Nephron progenitor cell (in vitro differentiated cells): ENCODE data around the gene RADIL.

ENCODE experiments used
- DNase-seq: peaks from one replicate; pipeline ENCODE4 v3.0.0; 2021
- H3K27ac Mint-ChIP-seq: 2 replicates; pipeline ENCODE4 v1.8.0; 2021; ENCODE audit warnings: mild to moderate bottlenecking, moderate library complexity, mixed read lengths
- H3K27me3 Mint-ChIP-seq: 2 replicates; pipeline ENCODE4 v1.8.0; 2021; ENCODE audit warnings: mild to moderate bottlenecking, low read depth, mixed read lengths; ENCODE audit not compliant: poor library complexity
- H3K36me3 Mint-ChIP-seq: 2 replicates; pipeline ENCODE4 v1.8.0; 2021; ENCODE audit warnings: low read depth, mixed read lengths
- H3K4me1 Mint-ChIP-seq: 2 replicates; pipeline ENCODE4 v1.8.0; 2021; ENCODE audit warnings: mixed read lengths
- H3K4me3 Mint-ChIP-seq: 2 replicates; pipeline ENCODE4 v1.8.0; 2021; ENCODE audit warnings: mild to moderate bottlenecking, moderate library complexity, mixed read lengths
- H3K9me3 Mint-ChIP-seq: 2 replicates; pipeline ENCODE4 v1.8.0; 2021; ENCODE audit warnings: mild to moderate bottlenecking, moderate library complexity, mixed read lengths
- TF ChIP-seq, protein P1 (sequence below): fragments of 200-600 bp; sonication (generic); IDR thresholded peaks from 2 replicates; pipeline ENCODE4 v1.5.0; 2021; ENCODE audit warnings: antibody characterized with exemption

Gene RADIL

DNA sequence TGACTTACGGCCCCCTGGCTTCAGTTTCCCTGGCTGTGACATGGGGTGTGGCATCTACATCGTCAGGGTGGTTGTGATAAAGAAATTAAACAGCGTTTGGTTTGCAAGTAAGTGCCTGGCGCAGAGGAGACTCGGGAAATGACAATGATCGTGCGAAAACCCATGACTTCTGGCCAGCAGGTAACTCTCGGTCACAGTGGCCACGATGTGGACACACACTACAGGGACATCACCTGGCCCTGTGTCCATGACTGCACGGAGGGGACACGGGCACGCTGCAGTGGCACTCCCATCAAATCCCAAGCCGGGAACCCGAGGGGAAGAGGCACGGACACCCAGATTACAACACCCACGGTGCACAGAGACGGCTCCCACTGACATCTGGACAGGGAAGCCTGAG lies 50.3 kb downstream of the RADIL start:
- Mint-ChIP-seq H3K27ac (no peak overlapping the region), H3K4me1 (peaks cover 19% of the 10 kb centered on the region), H3K9me3 (no peaks in the 10 kb centered on the region), H3K27me3 (peaks cover 13% of the 10 kb centered on the region), H3K4me3 (no peak overlapping the region), H3K36me3 (peaks cover 15% of the 10 kb centered on the region)
- TF ChIP-seq, protein P1, sequence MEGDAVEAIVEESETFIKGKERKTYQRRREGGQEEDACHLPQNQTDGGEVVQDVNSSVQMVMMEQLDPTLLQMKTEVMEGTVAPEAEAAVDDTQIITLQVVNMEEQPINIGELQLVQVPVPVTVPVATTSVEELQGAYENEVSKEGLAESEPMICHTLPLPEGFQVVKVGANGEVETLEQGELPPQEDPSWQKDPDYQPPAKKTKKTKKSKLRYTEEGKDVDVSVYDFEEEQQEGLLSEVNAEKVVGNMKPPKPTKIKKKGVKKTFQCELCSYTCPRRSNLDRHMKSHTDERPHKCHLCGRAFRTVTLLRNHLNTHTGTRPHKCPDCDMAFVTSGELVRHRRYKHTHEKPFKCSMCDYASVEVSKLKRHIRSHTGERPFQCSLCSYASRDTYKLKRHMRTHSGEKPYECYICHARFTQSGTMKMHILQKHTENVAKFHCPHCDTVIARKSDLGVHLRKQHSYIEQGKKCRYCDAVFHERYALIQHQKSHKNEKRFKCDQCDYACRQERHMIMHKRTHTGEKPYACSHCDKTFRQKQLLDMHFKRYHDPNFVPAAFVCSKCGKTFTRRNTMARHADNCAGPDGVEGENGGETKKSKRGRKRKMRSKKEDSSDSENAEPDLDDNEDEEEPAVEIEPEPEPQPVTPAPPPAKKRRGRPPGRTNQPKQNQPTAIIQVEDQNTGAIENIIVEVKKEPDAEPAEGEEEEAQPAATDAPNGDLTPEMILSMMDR, result no peak
- DNase-seq, result no peak

DNA sequence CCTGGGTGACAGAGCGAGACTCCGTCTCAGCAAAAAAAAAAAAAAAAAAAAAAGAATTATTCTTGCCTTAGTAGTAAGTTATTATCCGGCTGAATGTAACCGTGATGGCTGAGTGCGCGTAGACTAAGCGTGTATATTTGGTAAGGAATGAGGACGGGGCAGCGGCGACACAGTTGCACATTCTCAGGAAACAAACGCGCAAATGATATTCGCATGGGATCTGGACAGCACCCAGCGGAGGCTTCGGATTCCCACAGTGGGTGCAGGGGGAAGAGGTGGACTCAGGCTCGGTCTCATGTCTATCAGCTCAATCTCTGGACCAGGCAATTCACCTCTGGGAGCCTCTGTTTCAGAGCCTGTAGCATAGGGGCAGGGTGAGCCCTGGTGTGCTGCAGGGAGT lies 50.8 kb downstream of the RADIL start:
- DNase-seq, result no peak
- peaks cover 16% of the 10 kb centered on the region for H3K36me3 Mint-ChIP-seq
- TF ChIP-seq, protein P1, result no peak
- H3K9me3 Mint-ChIP-seq, result no peaks in the 10 kb centered on the region
- no peak overlapping the region for H3K4me3 Mint-ChIP-seq
- H3K4me1 Mint-ChIP-seq, result peaks cover 17% of the 10 kb centered on the region
- H3K27ac Mint-ChIP-seq, result no peak overlapping the region
- peaks cover 11% of the 10 kb centered on the region for H3K27me3 Mint-ChIP-seq

- Mint-ChIP-seq H3K27me3 (peaks cover 10% of the 10 kb centered on the region), H3K36me3 (peaks cover 17% of the 10 kb centered on the region), H3K27ac (no peak overlapping the region), H3K4me1 (peaks cover 8% of the 10 kb centered on the region), H3K4me3 (no peak overlapping the region), H3K9me3 (no peaks in the 10 kb centered on the region)
- DNase-seq, result no peak
- TF ChIP-seq, protein P1, result no peak
These were observed 51.6 kb downstream of the RADIL start for GRCh38 chr7:4831723-4832495.

DNA sequence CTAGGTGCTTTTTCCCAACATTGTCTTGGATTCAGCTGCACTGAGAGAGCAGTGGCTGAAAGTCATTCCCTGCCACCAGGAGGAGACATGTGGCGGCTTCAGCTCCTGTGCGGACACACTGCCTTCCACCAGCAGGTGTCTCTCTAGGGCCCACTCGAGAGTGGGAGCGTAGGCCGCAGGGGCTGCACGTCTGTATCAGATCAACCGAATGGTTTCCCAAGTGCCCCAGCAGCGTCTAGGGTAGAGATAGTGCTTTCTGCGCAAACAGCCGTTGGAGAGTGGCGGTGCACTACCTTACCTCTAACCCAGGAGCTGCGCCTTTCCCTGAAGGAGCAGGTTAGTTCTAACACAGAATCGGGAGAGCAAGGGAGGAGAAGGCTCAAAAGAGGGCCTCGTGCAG lies 53.3 kb downstream of the RADIL start:
- Mint-ChIP-seq H3K27ac (no peak overlapping the region), H3K27me3 (peaks cover 10% of the 10 kb centered on the region), H3K4me1 (peaks cover 6% of the 10 kb centered on the region), H3K9me3 (no peaks in the 10 kb centered on the region), H3K4me3 (no peak overlapping the region), H3K36me3 (peaks cover 24% of the 10 kb centered on the region)
- TF ChIP-seq, protein P1, result peak; percentile 71
- peak; percentile 71 for DNase-seq

- Mint-ChIP-seq H3K27ac (no peak overlapping the region), H3K9me3 (no peaks in the 10 kb centered on the region), H3K36me3 (peaks cover 25% of the 10 kb centered on the region)
These were observed 54.7 kb downstream of the RADIL start for GRCh38 chr7:4828720-4829383.

More at GRCh38 chr7:4828720-4829383, 54.7 kb downstream of the RADIL start:
- TF ChIP-seq, protein P1, result no peak
- Mint-ChIP-seq H3K27me3 (peaks cover 10% of the 10 kb centered on the region), H3K4me3 (no peak overlapping the region), H3K4me1 (peaks cover 6% of the 10 kb centered on the region)
- DNase-seq, result no peak
